ENCODE measurements around the gene SYNE2.

GRCh38 chr14:64159588-64159987, 306.8 kb downstream of the SYNE2 start:
- TF ChIP-seq, protein P1, sequence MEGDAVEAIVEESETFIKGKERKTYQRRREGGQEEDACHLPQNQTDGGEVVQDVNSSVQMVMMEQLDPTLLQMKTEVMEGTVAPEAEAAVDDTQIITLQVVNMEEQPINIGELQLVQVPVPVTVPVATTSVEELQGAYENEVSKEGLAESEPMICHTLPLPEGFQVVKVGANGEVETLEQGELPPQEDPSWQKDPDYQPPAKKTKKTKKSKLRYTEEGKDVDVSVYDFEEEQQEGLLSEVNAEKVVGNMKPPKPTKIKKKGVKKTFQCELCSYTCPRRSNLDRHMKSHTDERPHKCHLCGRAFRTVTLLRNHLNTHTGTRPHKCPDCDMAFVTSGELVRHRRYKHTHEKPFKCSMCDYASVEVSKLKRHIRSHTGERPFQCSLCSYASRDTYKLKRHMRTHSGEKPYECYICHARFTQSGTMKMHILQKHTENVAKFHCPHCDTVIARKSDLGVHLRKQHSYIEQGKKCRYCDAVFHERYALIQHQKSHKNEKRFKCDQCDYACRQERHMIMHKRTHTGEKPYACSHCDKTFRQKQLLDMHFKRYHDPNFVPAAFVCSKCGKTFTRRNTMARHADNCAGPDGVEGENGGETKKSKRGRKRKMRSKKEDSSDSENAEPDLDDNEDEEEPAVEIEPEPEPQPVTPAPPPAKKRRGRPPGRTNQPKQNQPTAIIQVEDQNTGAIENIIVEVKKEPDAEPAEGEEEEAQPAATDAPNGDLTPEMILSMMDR (conservative IDR thresholded peaks at IDR 0.05; ENCODE audit: low read length), result 0 out of 2 replicates have a peak, but pooled peaks have one; percentile 27
- no peak for TF ChIP-seq EZH2phosphoT487 (IDR thresholded peaks at IDR 0.05; ENCODE audit: borderline replicate concordance, low read depth, low read length)
